ENCODE measurements around the gene CHMP2A.

CHMP2A gene

DNA sequence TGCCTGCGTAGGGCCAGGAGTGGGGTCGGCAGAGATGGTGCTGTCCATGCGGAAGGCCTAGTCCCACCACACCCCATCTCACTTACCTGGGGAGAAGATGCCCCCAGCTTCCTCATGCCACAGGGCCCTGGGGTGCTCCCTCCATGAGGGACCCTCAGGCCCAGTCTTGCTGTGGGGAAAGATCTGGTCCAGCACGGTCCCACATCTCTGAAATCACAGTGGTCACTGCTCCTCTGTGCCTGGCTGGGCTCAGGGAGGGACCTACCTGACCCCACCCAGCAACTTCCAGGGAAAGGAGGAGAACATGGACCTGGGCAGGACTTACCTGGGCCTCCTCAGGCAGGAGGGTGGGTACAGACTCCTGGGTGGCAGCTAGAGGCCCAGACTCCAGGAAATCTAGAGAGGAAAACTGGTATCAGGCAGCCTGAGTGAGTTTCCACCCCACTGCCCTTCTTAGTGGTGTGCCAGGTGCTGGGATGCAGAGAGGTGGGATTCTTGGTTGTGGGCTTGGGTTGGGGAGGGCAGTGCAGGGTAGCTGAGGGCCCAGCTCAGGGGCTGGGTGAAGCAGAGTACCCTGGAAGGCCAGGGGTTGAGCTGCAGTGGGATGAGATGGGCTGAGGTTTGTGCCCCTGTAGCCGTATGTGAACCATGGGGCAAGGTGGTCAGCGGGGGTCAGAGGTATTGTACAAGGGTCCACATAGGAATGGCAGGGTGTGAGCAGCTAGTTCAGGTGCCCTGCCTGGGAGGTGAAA, 14.5 kb upstream of the CHMP2A start:
- no peak overlapping the region for H3K4ac ChIP-seq (ENCODE audit: low read depth in 1 of 2, low read length in 2 of 2)

DNA sequence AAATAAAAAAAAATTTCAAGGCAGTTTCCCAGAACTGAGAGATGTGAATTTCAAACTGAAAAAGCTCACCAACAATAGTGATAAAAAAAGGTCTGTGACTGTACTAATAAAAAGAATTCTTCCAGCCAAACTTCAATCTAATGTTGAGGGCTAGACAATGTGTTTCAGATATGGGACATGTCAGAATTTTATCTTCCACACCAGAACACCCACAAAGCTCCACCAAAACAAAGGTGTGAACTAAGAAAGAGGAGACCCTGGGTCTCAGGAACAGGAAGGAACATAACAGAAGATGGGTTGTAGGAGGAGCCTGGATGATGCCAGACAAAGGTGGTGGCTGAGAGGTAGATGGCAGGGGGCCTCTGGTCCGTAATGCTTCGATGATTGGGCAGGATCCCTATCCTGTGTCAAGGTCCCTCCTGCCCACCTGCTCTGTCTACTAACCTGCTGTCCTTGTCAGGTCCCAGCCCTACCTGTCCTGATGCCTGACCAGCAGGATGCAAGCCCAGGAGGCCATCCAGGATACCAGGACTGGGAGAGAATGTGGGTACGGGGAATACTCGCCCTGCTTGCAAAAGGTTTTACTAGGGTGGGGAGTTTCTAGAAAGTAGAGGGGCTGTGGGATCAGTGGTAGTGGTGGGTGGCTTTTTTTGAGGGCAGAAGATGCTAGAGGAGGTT, 13.7 kb upstream of the CHMP2A start:
- Histone ChIP-seq H3K27me3 (ENCODE audit: control insufficient read depth in 1 of 2, insufficient read depth in 1 of 2, low read length in 2 of 2) (no peaks in the 10 kb centered on the region), H3K14ac (ENCODE audit: low read length in 2 of 2) (no peak overlapping the region), H2BK15ac (ENCODE audit: low read depth, poor library complexity, severe bottlenecking) (no peak overlapping the region), H2BK5ac (ENCODE audit: low read depth, low read length, poor library complexity, severe bottlenecking) (no peak overlapping the region), H2BK12ac (ENCODE audit: low read length in 2 of 2) (no peak overlapping the region), H3K9ac (ENCODE audit: low read length) (peak overlapping the region; percentile 48), H3K79me1 (replicated peaks; ENCODE audit: low read length, poor library complexity, severe bottlenecking) (peaks cover 33% of the 10 kb centered on the region), H3K4me3 (ENCODE audit: insufficient read depth in 1 of 2, low read depth in 1 of 2, low read length in 2 of 2) (peak overlapping the region in 1 of 2 experiments; percentile 15), H2AK5ac (ENCODE audit: low read length, severe bottlenecking) (no peak overlapping the region), H3K36me3 (ENCODE audit: control insufficient read depth in 1 of 2, insufficient read depth in 2 of 2, low read depth in 1 of 2, low read length in 2 of 2) (peaks cover 37 to 59% of the 10 kb centered on the region in 2 experiments), H4K8ac (ENCODE audit: low read length) (no peak overlapping the region), H3K9me3 (ENCODE audit: control insufficient read depth, low read length) (no peaks in the 10 kb centered on the region), H4K91ac (ENCODE audit: low read length) (no peak overlapping the region), H3K4ac (ENCODE audit: low read depth in 1 of 2, low read length in 2 of 2) (no peak overlapping the region), H3K18ac (ENCODE audit: low read depth in 1 of 2, low read length in 2 of 2) (no peak overlapping the region), H3K23ac (ENCODE audit: low read length in 2 of 2) (no peak overlapping the region), H3K27ac (ENCODE audit: low read length, poor library complexity, severe bottlenecking) (no peak overlapping the region), H3K4me2 (ENCODE audit: low read length, poor library complexity, severe bottlenecking) (no peak overlapping the region), H2BK120ac (ENCODE audit: low read depth, low read length) (no peak overlapping the region), H3K4me1 (ENCODE audit: control insufficient read depth, insufficient read depth, low read depth, low read length) (peaks cover 8% of the 10 kb centered on the region), H2AFZ (ENCODE audit: low read depth, low read length) (no peak overlapping the region)
- no peak for DNase-seq
- 94% methylated on average over 4 of the region's 4 CpGs for WGBS

More for the DNA sequence above, 14.5 kb upstream of the CHMP2A start:
- Histone ChIP-seq H4K8ac (ENCODE audit: low read length) (no peak overlapping the region), H2BK15ac (ENCODE audit: low read depth, poor library complexity, severe bottlenecking) (no peak overlapping the region), H3K36me3 (ENCODE audit: control insufficient read depth in 1 of 2, insufficient read depth in 2 of 2, low read depth in 1 of 2, low read length in 2 of 2) (peaks cover 37 to 59% of the 10 kb centered on the region in 2 experiments), H3K23ac (ENCODE audit: low read length in 2 of 2) (no peak overlapping the region), H2AK5ac (ENCODE audit: low read length, severe bottlenecking) (no peak overlapping the region), H3K9me3 (ENCODE audit: control insufficient read depth, low read length) (no peaks in the 10 kb centered on the region), H3K4me1 (ENCODE audit: control insufficient read depth, insufficient read depth, low read depth, low read length) (peaks cover 8% of the 10 kb centered on the region), H3K18ac (ENCODE audit: low read depth in 1 of 2, low read length in 2 of 2) (no peak overlapping the region), H3K27me3 (ENCODE audit: control insufficient read depth in 1 of 2, insufficient read depth in 1 of 2, low read length in 2 of 2) (no peaks in the 10 kb centered on the region), H3K27ac (ENCODE audit: low read length, poor library complexity, severe bottlenecking) (no peak overlapping the region), H2BK12ac (ENCODE audit: low read length in 2 of 2) (no peak overlapping the region), H3K14ac (ENCODE audit: low read length in 2 of 2) (no peak overlapping the region), H4K91ac (ENCODE audit: low read length) (peak overlapping the region; percentile 18), H3K4me2 (ENCODE audit: low read length, poor library complexity, severe bottlenecking) (no peak overlapping the region), H2BK120ac (ENCODE audit: low read depth, low read length) (no peak overlapping the region), H2AFZ (ENCODE audit: low read depth, low read length) (no peak overlapping the region), H3K79me1 (replicated peaks; ENCODE audit: low read length, poor library complexity, severe bottlenecking) (peaks cover 33% of the 10 kb centered on the region), H3K9ac (ENCODE audit: low read length) (no peak overlapping the region), H3K4me3 (ENCODE audit: insufficient read depth in 1 of 2, low read depth in 1 of 2, low read length in 2 of 2) (no peak overlapping the region), H2BK5ac (ENCODE audit: low read depth, low read length, poor library complexity, severe bottlenecking) (no peak overlapping the region)
- WGBS = 97% methylated on average over 6 of the region's 6 CpGs
- DNase-seq = no peak

GRCh38 chr19:58566989-58567388, 12.1 kb upstream of the CHMP2A start:
- H3K4me1 ChIP-seq (ENCODE audit: control insufficient read depth, insufficient read depth, low read depth, low read length) = peaks cover 13% of the 10 kb centered on the region
- H4K8ac ChIP-seq (ENCODE audit: low read length) = no peak overlapping the region
- H2AFZ ChIP-seq (ENCODE audit: low read depth, low read length) = no peak overlapping the region
- H3K14ac ChIP-seq (ENCODE audit: low read length in 2 of 2) = no peak overlapping the region
- WGBS = 96% methylated on average over 4 of the region's 5 CpGs
- H3K4me3 ChIP-seq (ENCODE audit: insufficient read depth in 1 of 2, low read depth in 1 of 2, low read length in 2 of 2) = no peak overlapping the region
- H3K79me1 ChIP-seq (replicated peaks; ENCODE audit: low read length, poor library complexity, severe bottlenecking) = peaks cover 46% of the 10 kb centered on the region
- H3K23ac ChIP-seq (ENCODE audit: low read length in 2 of 2) = no peak overlapping the region
- peaks cover 50 to 58% of the 10 kb centered on the region in 2 experiments for H3K36me3 ChIP-seq (ENCODE audit: control insufficient read depth in 1 of 2, insufficient read depth in 2 of 2, low read depth in 1 of 2, low read length in 2 of 2)
- no peak overlapping the region for H4K91ac ChIP-seq (ENCODE audit: low read length)
- no peak overlapping the region for H3K9ac ChIP-seq (ENCODE audit: low read length)
- H2BK120ac ChIP-seq (ENCODE audit: low read depth, low read length) = no peak overlapping the region
- H2BK5ac ChIP-seq (ENCODE audit: low read depth, low read length, poor library complexity, severe bottlenecking) = no peak overlapping the region
- no peaks in the 10 kb centered on the region for H3K9me3 ChIP-seq (ENCODE audit: control insufficient read depth, low read length)
- H2BK12ac ChIP-seq (ENCODE audit: low read length in 2 of 2) = no peak overlapping the region
- H3K4me2 ChIP-seq (ENCODE audit: low read length, poor library complexity, severe bottlenecking) = no peak overlapping the region
- H3K27me3 ChIP-seq (ENCODE audit: control insufficient read depth in 1 of 2, insufficient read depth in 1 of 2, low read length in 2 of 2) = no peaks in the 10 kb centered on the region
- no peak overlapping the region for H2AK5ac ChIP-seq (ENCODE audit: low read length, severe bottlenecking)
- no peak for DNase-seq
- H3K27ac ChIP-seq (ENCODE audit: low read length, poor library complexity, severe bottlenecking) = no peak overlapping the region
- no peak overlapping the region for H3K18ac ChIP-seq (ENCODE audit: low read depth in 1 of 2, low read length in 2 of 2)
- no peak overlapping the region for H3K4ac ChIP-seq (ENCODE audit: low read depth in 1 of 2, low read length in 2 of 2)
- no peak overlapping the region for H2BK15ac ChIP-seq (ENCODE audit: low read depth, poor library complexity, severe bottlenecking)

- no peak overlapping the region for H2BK120ac ChIP-seq (ENCODE audit: low read depth, low read length)
These were observed 8.9 kb upstream of the CHMP2A start for GRCh38 chr19:58563823-58564222.

More at GRCh38 chr19:58563823-58564222, 8.9 kb upstream of the CHMP2A start:
- H2AK5ac ChIP-seq (ENCODE audit: low read length, severe bottlenecking) = no peak overlapping the region
- no peak overlapping the region for H3K23ac ChIP-seq (ENCODE audit: low read length in 2 of 2)
- no peak for DNase-seq
- no peak overlapping the region for H2BK12ac ChIP-seq (ENCODE audit: low read length in 2 of 2)
- no peak overlapping the region for H4K8ac ChIP-seq (ENCODE audit: low read length)
- no peak overlapping the region for H2BK5ac ChIP-seq (ENCODE audit: low read depth, low read length, poor library complexity, severe bottlenecking)
- no peak overlapping the region for H2AFZ ChIP-seq (ENCODE audit: low read depth, low read length)
- WGBS = 87% methylated on average over 5 of the region's 6 CpGs
- peaks cover 28% of the 10 kb centered on the region for H3K79me1 ChIP-seq (replicated peaks; ENCODE audit: low read length, poor library complexity, severe bottlenecking)
- H4K91ac ChIP-seq (ENCODE audit: low read length) = no peak overlapping the region
- H3K4ac ChIP-seq (ENCODE audit: low read depth in 1 of 2, low read length in 2 of 2) = no peak overlapping the region
- H3K18ac ChIP-seq (ENCODE audit: low read depth in 1 of 2, low read length in 2 of 2) = no peak overlapping the region
- H3K9me3 ChIP-seq (ENCODE audit: control insufficient read depth, low read length) = no peaks in the 10 kb centered on the region
- no peaks in the 10 kb centered on the region for H3K27me3 ChIP-seq (ENCODE audit: control insufficient read depth in 1 of 2, insufficient read depth in 1 of 2, low read length in 2 of 2)
- H3K27ac ChIP-seq (ENCODE audit: low read length, poor library complexity, severe bottlenecking) = no peak overlapping the region
- peaks cover 18% of the 10 kb centered on the region for H3K4me1 ChIP-seq (ENCODE audit: control insufficient read depth, insufficient read depth, low read depth, low read length)
- H3K4me2 ChIP-seq (ENCODE audit: low read length, poor library complexity, severe bottlenecking) = no peak overlapping the region
- no peak overlapping the region for H2BK15ac ChIP-seq (ENCODE audit: low read depth, poor library complexity, severe bottlenecking)
- H3K9ac ChIP-seq (ENCODE audit: low read length) = peak overlapping the region; percentile 74
- H3K36me3 ChIP-seq (ENCODE audit: control insufficient read depth in 1 of 2, insufficient read depth in 2 of 2, low read depth in 1 of 2, low read length in 2 of 2) = peaks cover 25 to 26% of the 10 kb centered on the region in 2 experiments
- no peak overlapping the region for H3K14ac ChIP-seq (ENCODE audit: low read length in 2 of 2)
- H3K4me3 ChIP-seq (ENCODE audit: insufficient read depth in 1 of 2, low read depth in 1 of 2, low read length in 2 of 2) = no peak overlapping the region

All from mesenchymal stem cell (in vitro differentiated cells and primary cell).